GM19043 (cell line): ENCODE results near the gene TPST2.
"Not testable (repeated sequence)": the region's sequence is repeated elsewhere in the genome, so short reads cannot be mapped to it uniquely, and the experiment has no call there.

ENCODE experiments used
- ATAC-seq: cut with Tn5 transposase; IDR thresholded peaks from one replicate; pipeline ENCODE4 v1.9.1; 2021; ENCODE audit warnings: low read depth; ENCODE audit not compliant: unreplicated experiment

The TPST2 gene

DNA sequence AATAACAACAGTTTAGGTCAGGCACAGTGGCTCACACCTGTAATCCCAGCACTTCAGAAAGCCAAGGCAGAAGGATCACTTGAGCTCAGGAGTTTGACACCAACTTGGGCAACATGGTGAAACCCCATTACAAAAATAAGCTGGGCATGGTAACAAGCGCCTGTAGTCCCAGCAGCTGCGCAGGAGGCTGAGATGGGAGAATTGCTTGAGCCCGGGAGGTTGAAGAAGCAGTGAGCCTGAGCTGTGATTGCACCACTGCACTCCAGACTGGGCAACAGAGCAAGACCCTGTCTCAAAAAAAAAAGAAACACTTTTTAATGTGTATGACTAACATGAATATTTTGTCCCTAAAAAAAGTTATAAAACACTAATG, 53.2 kb downstream of the TPST2 start:
- ATAC-seq: no peak

DNA sequence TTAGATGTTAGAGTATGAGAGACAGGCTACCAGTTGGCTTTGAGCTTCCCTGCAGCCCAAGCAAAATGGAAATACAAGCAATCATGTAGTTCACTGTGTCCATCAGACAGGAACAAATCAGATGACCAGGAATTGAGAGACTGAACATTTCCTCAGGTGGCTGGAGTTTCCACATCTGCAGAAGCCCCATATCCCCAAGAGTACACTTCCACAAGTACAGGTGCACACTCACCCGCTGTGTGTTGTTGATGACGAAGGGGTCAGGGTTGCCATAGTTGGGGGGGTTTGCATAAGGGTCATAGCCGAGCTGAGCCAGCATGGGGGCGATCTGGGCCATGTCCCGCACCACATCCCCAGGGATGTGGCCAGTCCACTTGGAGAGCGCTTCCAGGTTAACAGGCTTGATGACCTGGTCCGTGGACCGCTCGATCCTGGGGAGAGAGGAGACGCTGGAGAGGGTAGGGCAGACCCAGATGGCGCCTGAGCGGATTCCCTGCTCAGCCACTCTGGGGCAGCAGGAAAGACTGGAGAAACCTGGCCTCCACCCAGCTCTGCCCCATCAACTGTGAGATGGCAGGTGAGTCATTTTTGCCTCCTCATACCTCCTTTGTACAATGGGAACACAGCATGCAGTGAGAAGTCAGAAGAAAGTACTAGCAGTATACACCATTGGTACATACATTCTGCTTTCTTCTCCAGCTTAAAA, 53.7 kb downstream of the TPST2 start:
- no peak for ATAC-seq

GRCh38 chr22:26535603-26535908, 54.4 kb downstream of the TPST2 start:
- no peak for ATAC-seq

DNA sequence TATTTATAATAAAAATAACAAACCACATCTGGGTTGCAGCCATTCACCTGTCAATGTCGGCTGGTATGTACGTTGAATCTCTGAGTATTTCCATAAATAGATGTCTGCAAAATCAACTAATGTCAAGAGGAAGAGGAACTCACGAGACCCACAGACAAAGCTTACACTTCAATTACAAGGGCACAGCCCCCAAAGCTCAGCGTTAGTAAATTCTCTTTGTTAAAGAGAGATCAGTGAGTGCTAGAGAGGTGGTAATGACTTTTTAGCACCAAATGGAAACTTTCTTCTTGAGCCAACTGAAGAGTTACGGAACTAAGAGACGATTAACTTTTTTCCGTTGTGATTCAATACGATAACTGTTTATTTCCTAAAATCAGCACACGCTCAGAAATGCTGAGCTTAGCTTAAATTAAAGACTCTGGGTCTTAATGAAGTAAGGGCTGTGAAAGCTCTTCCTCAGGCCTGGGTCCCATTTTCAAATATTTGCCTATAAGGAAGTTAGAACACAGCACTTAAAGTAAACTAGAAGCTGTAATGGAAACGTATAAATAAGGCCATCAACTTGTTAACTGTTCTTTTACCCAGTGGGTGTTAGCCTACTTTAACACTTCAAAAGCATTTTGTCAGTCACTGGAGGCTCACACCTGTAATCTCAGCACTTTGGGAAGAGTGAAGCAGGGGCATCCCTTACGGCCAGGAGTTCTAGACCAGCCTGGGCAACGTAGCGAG, 54.9 kb downstream of the TPST2 start:
- no peak for ATAC-seq

DNA sequence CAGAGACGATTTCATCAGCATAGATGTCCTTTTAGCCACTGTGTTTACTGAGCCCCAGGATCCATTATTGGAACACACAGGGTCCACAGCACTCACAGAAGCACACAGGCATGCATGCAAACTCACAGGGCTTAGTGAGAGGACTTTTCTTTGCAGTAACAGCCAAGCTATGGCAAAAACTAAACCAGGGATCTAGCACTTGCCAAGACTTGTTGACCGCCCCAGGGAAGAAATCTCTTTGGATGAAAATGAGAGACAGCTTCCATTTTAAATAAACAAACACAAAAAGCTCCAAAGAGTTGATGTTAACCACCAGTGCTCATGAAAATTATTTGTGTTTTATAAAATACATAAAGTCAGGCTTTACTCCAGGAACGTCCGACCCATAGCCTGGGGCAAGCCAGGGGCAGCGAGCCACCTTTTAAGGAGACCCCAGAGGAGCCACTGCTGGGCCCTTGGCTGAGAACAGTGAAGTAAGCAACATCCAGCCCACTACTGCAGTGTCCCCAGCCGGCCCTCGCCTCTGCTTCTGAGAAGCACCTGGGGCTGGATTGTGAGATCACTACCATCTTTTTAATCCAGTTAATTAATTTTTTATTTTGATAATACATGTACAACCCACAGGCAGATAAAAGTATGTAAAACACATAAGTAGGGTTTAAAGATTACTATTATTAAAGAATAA, 55.6 kb downstream of the TPST2 start:
- no peak for ATAC-seq

- ATAC-seq: no peak
These were observed 60.6 kb downstream of the TPST2 start for GRCh38 chr22:26529345-26529744.

GRCh38 chr22:26528518-26528917, 61.4 kb downstream of the TPST2 start:
- not testable (repeated sequence) for ATAC-seq

- ATAC-seq: no peak
These were observed 62.1 kb downstream of the TPST2 start for GRCh38 chr22:26527574-26528465.

DNA sequence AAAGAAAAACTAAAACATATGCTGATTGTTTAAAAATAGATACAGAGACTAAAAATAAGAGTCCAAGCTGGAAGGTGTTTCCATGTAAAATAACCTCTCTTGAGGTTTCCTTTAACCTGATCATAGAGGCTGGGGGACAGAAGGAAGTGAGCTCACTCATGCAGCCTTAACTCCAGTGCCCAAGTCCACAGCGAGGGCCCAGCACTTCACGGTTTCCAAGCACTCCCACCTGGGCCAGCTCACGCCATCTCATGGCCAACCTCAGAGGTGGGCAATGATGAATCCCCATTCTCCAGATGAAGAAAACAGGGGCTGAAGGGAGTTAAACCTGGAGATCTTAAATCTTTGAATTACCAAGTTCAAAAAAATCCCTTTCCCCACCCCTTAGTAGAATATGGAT, 62.8 kb downstream of the TPST2 start:
- ATAC-seq: no peak

GRCh38 chr22:26525946-26526564, 63.9 kb downstream of the TPST2 start:
- no peak for ATAC-seq

GRCh38 chr22:26524870-26525269, 65.1 kb downstream of the TPST2 start:
- no peak for ATAC-seq

GRCh38 chr22:26522592-26522991, 67.3 kb downstream of the TPST2 start:
- no peak for ATAC-seq

- ATAC-seq: no peak
These were observed 67.9 kb downstream of the TPST2 start for GRCh38 chr22:26522012-26522411.

DNA sequence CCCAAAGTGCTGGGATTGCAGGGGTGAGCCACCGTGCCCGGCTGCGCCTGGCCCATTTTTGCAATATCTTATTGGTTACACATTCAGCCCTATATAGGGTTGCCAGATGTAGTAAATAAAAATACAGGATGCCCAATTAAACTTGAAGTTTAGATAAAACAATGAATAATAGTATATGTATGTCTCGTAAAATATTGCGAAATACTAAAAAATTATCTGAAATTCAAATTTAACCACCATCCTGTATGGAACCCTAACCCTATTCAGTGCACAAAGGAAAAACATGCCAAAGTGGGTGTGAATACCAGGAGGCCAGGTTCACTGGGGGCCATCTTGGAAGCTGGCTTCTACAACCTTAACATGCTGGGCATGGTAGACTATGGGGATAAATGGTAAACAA, 72.5 kb downstream of the TPST2 start:
- no peak for ATAC-seq

GRCh38 chr22:26516503-26516902, 73.4 kb downstream of the TPST2 start:
- ATAC-seq: no peak

DNA sequence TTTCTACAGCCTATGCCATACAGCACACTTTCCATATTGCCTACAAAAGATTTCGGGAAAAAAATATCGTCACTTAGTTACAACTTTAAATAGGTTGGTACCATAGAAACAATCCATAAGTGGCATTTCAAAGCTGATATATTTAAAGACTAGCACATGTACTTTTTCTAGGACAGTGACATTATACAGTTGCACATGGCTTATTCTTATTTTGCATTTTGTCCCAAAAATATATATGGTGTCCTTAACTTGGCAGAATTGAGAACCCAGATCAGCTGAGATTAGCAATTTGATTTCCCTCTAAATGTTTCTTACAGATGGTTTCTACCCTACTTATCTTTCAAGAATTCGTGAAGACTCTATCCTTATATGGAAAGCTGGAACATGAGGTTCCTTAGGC, 74.0 kb downstream of the TPST2 start:
- ATAC-seq: no peak

- ATAC-seq: no peak
These were observed 75.3 kb downstream of the TPST2 start for GRCh38 chr22:26514419-26515161.

DNA sequence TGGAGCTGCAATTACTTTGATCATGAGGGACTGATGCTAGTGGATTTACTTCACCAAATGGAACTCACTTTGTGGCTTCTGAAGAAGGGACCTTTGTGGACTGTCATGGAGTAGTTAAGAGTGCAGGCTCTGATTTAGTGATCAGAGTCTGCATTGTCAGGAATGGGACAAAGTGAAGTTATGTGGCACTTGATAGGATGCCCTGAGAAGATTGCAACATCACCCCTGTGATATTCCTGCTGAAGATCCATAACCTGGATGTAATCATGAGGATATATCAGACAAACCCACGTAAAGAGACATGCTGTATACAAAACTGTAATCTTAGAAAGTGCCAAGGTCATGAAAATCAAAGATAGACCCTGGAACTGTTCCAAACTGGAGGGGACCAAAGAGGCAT, 76.1 kb downstream of the TPST2 start:
- ATAC-seq: no peak

GRCh38 chr22:26512149-26512793, 77.7 kb downstream of the TPST2 start, which contains the start of gene TFIP11:
Gene TFIP11 (minus strand): TSS chr22:26512473. CDS start chr22:26510272, 2,201 bp downstream.
- ATAC-seq: peak; percentile 88
